NCI-H2081 (cell line): ENCODE results near the gene UBE2E2.
"Not testable (repeated sequence)": the region's sequence is repeated elsewhere in the genome, so short reads cannot be mapped to it uniquely, and the experiment has no call there.

Experiments
- DNase-seq, 2 experiments: peaks; one replicate each; lab custom pipeline; 2025; lab: John Stamatoyannopoulos, UW

Gene UBE2E2

DNA sequence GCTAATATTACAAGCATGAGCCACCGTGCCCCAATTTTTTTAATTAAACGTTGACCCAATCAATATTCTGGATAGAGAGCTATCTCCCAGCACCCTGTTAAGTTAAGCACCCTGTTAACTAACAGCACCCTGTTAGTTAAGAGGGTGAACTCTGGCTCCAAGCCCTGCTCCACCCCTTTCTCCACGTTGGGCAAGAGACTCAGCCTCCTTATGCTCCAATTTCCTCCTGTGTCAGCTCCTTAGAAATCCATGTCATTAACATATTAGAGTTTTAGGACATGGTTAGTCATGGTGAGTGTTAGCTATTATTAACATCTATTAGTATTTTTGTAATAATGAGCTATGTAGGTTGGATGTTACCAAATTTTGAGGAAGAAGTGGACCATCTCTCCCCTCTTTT, 385.4 kb downstream of the UBE2E2 start:
- DNase-seq = no peak

DNA sequence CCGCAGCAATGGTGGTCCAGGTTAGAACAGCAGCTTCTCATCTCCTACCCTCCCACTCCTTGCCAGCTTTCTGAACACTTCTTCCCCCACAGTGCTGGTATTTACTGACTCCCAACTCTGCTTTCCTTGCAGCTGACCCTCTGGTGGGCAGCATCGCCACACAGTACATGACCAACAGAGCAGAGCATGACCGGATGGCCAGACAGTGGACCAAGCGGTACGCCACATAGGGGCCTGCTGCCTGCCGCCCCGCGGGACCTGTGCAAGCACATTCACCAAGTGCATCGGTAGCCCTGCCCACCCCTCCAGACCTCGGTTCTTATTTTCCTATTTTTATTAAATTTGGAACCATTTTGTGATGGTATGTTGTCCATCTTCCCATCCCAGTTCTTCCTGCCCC, 386.5 kb downstream of the UBE2E2 start:
- no peak for DNase-seq

DNA sequence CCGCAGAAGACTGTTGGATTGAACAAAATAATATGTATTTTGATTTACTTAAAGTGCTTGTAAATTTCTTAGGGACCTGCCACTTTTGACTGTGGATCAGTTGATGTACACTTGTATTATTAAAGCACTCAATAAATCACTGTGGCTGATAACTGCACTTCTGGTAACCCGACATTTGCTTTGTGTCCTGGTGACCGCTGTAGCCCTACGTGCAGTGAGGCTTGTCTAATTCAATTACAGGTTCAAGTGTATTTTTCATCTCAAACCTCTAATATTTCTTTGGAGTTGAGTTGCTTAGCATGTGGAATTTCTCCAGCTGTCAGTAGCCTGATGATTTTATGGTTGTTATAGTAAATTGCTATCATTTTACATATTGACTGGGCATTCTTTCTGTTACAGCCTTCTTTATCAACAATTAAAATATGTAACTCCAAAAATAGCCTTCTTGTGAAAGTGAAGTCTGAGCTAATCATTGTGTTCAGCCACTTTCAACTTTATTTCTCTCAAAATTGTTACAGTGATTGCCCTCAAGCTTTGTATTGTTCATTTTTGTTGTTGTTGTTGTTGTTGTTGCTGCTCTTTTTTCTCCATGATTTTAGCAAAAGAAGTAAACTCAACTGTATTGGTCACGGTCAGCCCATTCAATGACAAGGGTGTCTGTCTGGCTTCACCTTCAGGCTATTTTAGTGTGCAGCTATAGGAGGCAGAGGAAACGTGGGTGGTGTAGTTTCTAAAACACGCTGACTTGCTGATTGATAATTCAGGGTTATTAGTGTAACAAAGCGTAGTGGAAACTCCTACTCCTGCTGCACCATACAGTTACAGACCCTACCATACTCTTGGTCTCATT, 387.5 kb downstream of the UBE2E2 start:
- no peak for DNase-seq

DNA sequence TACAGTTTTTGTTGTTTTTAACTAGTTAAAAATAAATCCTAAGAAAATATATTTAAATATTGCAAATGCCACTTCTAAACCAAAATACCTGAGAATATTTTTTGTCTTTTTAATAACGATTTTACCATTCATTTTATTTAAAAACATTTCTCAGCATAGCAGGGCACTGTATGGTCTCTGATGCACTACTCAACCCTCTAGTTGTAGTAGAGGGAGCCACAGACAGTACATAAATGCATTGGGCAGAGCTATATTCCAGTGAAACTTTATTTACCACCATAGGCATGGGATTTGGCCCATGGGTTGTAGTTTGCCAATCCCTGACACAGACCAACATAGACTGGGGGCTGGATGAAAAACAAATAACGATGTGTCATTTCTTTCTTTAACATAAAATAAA, 388.2 kb downstream of the UBE2E2 start:
- no peak for DNase-seq

DNA sequence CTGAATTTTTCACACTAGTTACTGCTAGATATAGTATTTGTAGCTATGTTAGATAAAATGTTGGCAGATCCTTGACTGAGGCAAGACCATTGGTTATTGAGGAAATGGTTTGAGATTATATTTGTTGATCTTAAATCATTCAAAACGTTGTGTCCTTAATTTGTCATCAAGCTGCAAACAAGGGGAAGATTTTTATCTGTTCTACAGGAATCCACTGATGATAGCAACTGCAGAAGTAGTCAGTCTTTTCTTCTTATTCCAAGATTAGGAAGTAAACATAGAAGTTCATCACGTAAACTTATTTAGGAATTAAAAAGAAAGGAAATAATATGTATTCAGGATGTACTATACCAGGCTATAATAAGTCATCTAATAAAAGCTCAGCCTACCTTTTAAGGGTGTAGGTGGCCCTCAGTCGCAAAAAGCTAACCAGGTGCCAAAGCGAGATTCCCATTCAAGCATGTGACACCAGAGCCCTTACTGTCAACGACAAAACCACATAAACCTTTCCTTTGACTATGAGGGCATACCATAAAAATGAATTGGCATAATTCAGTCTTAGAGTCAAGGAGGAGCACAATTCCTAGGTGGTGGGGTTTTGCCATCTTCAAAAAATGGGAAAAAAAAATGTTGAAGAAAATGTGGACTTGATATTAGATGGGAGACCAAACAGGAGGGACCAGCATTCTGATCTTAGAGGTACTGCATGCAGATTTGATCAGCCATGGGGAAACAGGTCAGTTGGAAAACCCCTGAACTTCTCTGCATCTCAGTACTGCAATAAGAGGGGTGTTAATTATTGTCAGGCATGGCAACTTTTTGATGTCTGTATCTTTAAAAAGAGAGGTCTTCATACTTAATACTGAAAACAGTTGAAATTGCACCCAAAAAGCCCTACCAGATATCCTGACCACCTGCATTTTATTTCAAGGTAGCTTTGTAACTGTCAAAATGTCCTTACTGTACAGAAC, 390.1 kb downstream of the UBE2E2 start:
- DNase-seq = no peak

DNA sequence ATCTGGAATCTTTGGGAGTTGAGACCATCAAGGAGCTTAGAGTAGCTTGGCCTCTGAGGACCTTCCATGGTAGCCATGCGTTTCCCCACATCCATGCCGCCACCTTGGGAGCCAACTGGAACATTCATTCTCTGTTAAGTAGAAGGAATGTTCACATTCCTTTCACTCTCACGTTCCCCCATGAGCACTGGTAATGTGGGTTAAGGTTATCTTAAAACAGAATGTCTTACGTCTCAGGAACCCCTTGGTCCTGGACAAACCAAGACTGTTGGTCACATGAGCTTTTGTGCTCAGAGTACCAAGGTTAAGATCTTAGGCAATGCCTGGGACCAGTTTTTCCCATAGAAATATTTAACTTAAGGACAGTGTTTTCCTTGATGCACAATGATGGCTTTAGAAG, 390.9 kb downstream of the UBE2E2 start:
- DNase-seq = no peak

DNA sequence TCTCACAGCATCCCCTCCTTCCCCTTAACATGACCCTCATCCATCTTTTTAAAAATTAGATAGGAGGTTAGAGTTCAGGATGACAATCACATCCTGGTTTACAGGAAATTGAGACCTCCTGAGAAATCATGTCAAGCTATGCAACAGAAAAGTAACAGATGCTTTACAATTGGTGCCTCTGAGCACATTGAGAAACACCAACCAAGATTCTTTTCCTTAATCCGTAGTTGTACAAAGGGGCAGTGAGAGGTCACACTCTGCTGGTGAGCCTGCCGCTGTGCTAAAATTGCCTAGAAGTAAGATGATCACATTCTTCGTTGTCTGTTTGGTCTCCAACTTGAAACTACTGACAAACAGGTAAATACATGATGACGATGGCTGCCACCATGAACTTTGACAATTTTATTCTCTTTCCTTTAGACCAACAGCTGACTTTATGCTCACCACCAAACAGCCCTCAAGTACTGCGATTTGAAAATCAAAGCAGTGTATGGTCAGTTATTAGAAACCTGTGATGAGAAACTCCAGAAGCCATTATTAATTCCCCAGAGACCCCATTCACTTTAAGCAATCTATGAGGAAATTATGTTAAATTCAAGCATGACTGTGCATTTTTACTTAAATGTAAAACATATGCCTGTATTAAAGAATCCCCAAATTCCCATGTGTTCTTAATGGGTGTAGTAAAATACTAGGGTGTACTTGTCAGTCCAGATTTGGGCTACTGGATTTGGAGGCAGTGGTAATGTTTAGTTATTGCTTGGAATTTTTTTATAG, 392.0 kb downstream of the UBE2E2 start:
- no peak for DNase-seq

DNA sequence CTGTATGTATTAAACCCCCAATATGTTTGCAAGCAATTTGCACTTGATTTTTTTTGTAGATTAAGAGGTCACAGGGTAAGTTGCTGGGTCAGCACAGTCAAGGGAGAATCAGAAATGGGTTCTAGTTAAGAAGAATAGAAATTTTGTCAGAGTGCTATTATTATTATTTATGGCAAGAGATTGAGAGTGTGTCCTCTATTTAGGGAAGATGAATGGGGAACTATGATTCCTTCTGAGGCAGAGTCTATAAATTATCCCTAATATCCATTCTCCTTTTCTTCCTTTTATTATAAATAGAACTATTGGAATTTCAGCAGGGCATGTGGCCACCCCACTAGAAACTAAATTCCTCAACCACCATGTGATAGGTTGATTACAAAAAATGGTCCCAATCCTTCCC, 392.7 kb downstream of the UBE2E2 start:
- DNase-seq = no peak

DNA sequence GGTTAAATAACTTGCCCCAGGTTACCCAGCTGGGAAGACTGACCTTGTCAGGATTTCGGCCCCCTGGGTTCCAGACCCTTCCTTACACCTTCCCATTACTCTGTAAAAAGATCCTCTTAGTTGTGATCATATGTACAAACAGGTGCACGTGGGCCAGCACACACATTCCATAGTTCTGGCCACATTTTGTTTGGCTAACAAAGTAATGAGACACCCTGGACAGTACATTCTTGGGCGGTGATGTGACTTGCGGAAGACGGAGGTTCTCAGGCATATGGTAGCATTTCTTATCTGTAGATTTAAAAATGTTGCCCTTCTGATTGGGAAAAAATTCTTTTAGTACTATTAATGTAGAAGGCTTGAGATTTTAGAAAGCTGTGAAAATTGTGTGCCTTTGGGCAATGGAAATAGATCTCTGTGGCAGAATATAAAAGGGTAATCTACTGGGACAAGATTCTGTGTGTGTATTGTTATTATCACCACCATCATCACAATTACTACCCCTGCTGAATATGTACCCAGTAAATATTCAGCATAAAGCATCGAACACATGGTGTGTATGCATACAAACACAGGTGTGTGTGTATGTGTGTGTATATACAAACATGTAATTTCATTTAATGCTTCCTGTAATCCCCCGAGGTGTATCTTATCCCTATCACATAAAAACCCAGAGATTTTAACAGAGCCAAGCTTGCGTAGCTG, 397.2 kb downstream of the UBE2E2 start:
- peak; percentile 21 to 70 for DNase-seq

DNA sequence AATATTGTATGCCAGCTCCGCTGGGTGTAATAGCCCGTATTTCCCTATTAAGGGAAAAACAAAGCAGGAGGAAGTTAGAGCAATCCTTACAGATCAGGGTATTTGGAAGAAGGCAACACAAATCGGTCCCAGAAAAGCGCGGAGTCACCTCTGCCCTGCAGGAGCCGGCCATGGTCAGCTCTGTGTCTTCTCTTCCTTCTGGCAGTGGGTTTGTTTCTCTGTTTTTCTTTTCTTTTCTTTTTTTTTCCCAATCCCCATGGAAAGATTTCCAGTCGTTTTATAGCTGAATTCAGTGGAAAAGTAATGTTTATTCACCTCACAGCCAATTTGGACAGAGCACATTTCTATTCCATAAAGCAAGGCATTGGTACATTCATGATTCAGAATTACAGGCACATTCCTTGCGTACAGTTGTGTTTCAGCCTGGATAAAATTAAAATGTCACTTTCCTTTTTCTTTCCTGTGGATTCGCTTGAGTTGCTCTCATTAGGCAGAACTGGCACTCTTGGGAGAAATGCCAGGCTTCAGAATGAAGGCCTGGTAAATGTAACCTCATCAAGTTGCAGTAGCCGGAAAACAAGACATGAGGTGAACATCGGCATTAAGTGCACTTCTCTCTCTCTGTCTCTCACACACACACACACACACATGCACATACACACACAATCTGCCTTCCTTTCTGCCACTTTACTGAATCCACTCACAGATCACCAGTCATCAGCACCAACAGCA, 398.1 kb downstream of the UBE2E2 start:
- DNase-seq = no peak

DNA sequence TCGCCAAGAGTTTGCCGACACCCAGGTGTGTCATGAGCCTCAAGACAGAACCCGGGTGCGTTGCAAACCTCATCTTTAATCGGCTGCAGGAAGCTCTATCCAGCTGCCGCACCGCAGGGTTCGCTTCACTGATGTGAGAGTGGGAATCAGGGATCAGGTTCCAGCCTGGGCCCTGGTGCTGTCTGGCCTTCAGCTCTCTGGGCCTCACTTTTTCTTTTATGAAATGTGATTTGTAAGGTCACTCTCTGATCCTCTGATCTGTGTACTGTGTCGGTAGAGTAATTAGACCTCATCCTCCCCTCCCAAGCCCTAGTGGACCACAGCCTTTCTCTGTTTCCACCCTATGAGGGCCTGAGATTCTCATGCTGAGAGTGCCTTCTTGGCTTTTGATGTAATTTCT, 399.8 kb downstream of the UBE2E2 start:
- peak in 1 of 2 experiments; percentile 28 for DNase-seq

DNA sequence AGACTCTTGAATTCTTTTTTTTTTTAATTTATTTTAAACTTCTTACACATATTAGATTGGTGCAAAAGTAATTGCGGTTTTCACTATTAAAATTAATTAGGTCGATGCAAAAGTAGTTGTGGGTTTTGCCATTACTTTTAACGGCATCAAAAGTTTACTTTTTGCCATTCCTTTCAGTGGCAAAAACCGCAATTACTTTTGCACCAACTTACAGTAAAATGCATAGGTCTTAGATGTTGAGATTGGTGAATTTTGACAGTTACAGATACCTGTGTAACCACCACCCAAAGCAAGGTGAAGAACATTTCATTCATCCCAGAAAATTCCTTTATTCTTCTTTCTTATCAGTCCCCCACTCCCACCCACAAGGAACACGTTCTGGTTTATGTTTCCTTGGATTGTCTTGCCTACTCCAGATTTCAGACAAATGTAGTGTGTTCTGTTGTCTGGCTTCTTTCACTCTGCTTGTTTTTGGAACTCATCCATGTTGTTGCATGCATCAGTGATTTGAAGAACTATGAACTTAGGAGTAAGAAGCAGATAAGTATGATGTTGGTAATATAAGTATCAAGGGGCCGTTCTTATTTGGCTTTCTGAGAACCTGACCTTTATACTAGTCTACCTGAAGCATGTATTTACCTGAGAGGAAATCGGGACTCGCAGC, 404.2 kb downstream of the UBE2E2 start:
- DNase-seq = no peak

DNA sequence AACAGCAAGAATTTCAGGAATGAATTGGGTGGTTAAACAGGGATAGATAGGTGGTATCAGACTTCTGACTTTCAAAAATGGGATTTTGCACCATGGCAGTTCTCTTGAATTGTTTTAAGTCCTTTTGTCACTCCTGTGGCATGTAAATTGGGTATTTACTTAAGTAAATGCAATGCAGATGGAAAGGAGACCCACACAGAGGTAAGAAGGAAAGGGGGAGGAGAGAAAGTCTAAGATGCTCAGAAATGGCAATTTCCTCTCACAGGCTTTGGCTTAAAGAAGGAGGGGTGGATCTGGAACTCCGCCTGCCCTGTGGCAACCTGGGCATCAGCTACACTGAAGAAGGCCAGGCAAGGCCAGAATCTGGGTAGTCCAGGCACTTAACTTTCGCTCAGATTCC, 405.5 kb downstream of the UBE2E2 start:
- DNase-seq = no peak

DNA sequence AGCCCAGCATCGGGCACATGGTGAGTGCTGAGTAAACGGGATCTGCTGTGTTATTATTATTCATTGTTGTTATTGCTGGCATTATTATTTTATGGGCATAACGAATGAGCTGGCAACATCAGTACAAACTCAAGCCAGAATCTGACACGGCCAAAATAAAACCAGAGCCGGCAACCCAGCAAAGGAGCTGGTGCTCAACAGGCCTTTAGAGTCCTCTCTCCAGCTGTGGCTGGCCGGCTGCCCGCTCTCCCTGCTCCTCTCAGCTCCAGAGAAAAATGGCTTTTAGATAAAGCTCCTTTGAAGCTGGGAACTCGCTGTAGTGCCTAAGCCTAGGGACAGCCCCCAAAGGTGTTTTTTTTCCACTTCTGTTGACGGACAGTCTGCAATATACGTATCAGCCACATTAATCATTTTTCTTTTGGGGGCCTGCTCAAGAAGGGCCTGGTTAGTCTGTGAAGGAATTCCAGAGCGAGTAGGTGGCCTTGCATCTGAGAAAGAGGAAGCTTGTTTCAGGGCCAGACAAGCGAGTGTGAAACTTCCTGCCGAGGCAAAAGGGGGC, 408.7 kb downstream of the UBE2E2 start:
- DNase-seq = no peak

DNA sequence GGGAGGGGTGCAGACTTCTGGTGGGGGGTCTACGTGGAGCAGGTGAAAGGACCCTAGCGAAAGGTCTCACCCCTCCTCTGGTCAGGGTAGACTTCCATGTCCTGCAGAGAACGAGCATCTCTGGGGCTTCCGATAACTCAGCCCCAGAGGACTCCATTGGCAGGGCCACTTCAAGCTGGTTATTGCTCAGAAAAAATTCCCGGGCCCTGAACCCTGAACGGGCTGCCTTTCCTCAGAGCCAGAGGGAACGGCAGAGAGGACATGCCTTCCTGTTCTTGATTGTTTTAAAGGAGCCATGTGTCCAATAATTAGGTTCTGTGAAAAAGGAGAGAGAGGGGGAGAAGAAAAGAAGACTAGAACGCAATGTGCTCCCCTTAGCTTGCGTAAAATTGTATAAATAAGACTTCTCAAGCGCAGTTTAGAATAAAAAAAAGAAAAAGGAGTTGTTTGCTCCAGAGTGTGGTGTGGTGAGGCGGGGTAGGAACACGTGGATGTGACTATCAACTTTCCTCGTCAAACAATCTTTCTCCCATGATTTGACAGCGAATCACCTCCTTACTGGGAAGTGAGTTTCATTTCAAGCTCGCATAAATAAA, 409.3 kb downstream of the UBE2E2 start:
- DNase-seq = no peak

DNA sequence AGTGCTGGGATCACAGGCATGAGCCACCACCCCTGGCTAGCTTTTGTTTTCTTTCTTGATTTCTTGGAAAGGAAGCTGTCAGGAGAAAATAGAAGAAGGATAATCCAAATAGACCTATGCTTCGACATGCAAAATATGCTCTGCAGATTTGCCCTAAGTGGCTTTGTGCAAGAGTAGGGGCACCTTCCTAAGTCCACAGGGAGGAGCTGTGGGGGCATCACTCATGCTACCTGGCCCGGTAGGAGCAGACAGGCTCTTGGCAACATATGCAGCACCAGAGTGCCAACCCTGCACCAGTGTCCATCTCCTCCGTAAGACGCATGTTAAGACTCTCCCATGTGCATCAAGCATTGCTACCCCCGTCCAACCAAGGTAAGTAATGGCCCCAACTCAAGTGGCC, 411.9 kb downstream of the UBE2E2 start:
- DNase-seq = no peak

DNA sequence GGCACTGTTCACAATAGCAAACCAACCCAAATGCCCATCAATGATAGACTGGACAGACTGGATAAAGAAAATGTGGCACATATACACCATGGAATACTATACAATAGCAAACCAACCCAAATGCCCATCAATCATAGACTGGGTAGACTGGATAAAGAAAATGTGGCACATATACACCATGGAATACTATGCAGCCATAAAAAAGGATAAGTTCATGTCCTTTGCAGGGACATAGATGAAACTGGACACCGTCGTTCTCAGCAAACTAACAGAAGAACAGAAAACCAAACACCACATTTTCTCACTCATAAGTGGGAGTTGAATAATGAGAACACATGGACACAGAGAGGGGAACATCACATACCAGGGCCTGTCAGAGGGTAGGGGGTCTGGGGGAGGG, 415.3 kb downstream of the UBE2E2 start:
- DNase-seq = not testable (repeated sequence)

DNA sequence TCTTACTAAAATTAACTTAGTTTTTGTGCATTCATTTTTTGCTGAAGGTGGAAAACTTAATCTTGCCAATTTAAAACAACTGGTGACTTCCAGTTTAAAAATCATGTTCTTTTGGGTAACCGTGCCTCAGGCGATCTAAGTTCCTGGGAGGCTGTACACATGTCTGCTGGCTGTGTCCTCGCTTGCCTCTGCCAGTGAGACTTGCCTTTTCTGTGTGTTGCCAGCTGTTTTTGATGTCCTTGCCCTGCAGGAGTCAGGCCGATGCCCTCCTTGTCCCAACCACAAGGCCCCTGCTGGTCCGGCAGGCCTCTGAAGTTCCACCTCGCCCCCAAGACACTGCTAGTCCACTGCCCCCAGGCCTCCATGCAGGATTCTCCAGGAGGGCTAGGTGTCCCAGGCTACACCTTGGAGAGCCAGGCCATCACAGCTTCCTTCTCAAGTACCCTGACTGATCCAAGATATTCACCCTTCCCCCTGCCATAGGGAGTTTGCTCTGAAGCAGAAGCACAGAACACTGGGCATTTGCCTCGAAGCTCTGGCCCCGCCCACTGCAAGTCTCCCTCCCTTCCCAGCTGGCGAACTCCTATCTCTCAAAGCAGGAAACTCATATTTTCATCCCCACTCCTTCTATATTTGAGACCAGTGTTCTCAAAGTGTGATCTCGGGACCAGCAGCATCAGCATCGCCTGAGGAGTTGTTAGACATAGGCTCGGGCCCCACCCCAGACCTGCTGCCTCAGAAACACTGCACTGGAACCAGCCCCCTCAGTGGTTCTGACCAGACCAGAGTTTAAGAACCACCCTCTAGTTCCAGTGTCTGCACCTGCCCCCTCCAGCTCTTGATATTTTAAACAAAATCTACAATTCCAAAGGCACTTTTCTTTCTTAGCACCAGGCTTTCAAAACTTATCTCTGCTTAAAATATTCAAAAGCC, 416.8 kb downstream of the UBE2E2 start:
- no peak for DNase-seq

DNA sequence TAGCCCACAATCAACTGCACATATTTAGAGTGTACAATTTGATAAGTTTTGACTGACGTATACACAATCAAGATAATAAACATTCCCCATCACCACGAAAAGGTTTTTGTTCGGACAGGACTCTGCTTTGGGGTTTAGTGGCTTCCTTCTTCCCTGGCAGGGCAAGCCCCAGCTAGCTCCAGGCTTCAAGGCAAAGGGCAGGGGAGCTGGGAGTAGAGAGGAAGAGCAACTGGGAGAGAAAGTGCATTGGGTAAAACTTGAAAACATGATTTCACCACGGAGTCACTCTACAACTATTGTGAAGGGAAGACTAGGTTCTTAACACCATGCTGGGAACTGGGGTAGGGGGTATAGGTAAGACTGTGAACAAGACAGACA, 417.5 kb downstream of the UBE2E2 start:
- no peak for DNase-seq
